ENCODE measurements around the gene CHST5.

DNA sequence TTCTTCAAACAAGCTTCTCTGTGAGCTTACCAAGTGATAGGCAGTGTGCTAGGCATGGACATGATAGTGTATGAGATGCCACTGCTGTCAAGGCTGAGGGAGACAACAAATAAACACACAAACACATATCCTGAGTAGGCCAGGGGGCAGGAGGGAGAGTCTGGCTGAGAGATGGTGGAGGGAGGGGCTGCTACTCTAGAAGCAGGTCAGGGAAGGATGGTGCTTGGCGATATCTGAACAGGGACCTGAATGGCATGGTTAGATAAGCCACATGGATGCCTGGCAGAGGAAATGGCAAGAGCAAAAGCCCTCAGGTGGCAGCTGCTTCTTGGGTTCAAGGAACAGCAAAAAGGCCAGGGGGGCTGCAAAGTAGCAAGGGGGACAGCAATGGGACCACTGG, 32.1 kb downstream of the CHST5 start:
- TF ChIP-seq, protein P1, sequence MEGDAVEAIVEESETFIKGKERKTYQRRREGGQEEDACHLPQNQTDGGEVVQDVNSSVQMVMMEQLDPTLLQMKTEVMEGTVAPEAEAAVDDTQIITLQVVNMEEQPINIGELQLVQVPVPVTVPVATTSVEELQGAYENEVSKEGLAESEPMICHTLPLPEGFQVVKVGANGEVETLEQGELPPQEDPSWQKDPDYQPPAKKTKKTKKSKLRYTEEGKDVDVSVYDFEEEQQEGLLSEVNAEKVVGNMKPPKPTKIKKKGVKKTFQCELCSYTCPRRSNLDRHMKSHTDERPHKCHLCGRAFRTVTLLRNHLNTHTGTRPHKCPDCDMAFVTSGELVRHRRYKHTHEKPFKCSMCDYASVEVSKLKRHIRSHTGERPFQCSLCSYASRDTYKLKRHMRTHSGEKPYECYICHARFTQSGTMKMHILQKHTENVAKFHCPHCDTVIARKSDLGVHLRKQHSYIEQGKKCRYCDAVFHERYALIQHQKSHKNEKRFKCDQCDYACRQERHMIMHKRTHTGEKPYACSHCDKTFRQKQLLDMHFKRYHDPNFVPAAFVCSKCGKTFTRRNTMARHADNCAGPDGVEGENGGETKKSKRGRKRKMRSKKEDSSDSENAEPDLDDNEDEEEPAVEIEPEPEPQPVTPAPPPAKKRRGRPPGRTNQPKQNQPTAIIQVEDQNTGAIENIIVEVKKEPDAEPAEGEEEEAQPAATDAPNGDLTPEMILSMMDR (IDR thresholded peaks at IDR 0.05; ENCODE audit: poor library complexity, severe bottlenecking), result no peak
- TF ChIP-seq, protein P2, sequence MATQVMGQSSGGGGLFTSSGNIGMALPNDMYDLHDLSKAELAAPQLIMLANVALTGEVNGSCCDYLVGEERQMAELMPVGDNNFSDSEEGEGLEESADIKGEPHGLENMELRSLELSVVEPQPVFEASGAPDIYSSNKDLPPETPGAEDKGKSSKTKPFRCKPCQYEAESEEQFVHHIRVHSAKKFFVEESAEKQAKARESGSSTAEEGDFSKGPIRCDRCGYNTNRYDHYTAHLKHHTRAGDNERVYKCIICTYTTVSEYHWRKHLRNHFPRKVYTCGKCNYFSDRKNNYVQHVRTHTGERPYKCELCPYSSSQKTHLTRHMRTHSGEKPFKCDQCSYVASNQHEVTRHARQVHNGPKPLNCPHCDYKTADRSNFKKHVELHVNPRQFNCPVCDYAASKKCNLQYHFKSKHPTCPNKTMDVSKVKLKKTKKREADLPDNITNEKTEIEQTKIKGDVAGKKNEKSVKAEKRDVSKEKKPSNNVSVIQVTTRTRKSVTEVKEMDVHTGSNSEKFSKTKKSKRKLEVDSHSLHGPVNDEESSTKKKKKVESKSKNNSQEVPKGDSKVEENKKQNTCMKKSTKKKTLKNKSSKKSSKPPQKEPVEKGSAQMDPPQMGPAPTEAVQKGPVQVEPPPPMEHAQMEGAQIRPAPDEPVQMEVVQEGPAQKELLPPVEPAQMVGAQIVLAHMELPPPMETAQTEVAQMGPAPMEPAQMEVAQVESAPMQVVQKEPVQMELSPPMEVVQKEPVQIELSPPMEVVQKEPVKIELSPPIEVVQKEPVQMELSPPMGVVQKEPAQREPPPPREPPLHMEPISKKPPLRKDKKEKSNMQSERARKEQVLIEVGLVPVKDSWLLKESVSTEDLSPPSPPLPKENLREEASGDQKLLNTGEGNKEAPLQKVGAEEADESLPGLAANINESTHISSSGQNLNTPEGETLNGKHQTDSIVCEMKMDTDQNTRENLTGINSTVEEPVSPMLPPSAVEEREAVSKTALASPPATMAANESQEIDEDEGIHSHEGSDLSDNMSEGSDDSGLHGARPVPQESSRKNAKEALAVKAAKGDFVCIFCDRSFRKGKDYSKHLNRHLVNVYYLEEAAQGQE (IDR thresholded peaks at IDR 0.05; ENCODE audit: borderline replicate concordance), result no peak
- TF ChIP-seq MXI1 (conservative IDR thresholded peaks at IDR 0.05; ENCODE audit: poor library complexity, severe bottlenecking) (no peak), POLR2AphosphoS5 (IDR thresholded peaks at IDR 0.05) (no peak), RAD21 (conservative IDR thresholded peaks at IDR 0.05) (no peak)

Data from neural cell (in vitro differentiated cells).